Natural killer cell (primary cell): ENCODE measurements around the gene BTBD8. TPM values are rescaled to one million over a fixed set of nuclear protein-coding genes. Genes with fewer than 3 reads are reported as not detected.

Source experiments
- ATAC-seq, 3 donors: fragments of 150-1000 bp in 2 of 3; fragments of 200-7000 bp in 1 of 3; cut with Tn5 transposase; 1 replicate in 1 of 3; 2 replicates in 2 of 3; pipeline ENCODE4 v1.10.0; 2021; ENCODE audit warnings: mild to moderate bottlenecking in 2 of 3, moderate library complexity in 2 of 3
- DNase-seq, 2 donors: peaks; one replicate each; pipeline versions ENCODE4 v3.0.0 to v3.0.0-alpha.2; 2013 to 2021; ENCODE audit warnings: mixed read lengths in 1 of 2
- H3K27ac ChIP-seq: one replicate; pipeline ENCODE4 v1.5.1; 2013; ENCODE audit warnings: mild to moderate bottlenecking, low read length
- H3K27me3 ChIP-seq: one replicate; pipeline ENCODE4 v1.6.1; 2013; ENCODE audit warnings: low read length; ENCODE audit not compliant: control insufficient read depth, insufficient read depth
- H3K36me3 ChIP-seq: one replicate; pipeline ENCODE4 v1.6.1; 2013; ENCODE audit warnings: low read length; ENCODE audit not compliant: control insufficient read depth, insufficient read depth
- H3K4me1 ChIP-seq: one replicate; pipeline ENCODE4 v1.6.1; 2013; ENCODE audit warnings: low read length; ENCODE audit not compliant: control insufficient read depth, insufficient read depth
- H3K4me3 ChIP-seq: one replicate; pipeline ENCODE4 v1.5.1; 2013; ENCODE audit warnings: low read length
- H3K9me3 ChIP-seq: one replicate; pipeline ENCODE4 v1.6.1; 2013; ENCODE audit warnings: low read length; ENCODE audit not compliant: control insufficient read depth, insufficient read depth
- H3K27ac Mint-ChIP-seq, 2 donors: one replicate each; pipeline ENCODE4 v1.8.0; 2022; ENCODE audit warnings: mild to moderate bottlenecking in 2 of 2, mixed read lengths in 2 of 2, moderate library complexity in 1 of 2
- H3K27me3 Mint-ChIP-seq, 2 donors: one replicate each; pipeline ENCODE4 v1.8.0; 2022; ENCODE audit warnings: low read depth in 2 of 2, mixed read lengths in 2 of 2
- H3K36me3 Mint-ChIP-seq: one replicate; pipeline ENCODE4 v1.8.0; 2022; ENCODE audit warnings: mixed read lengths
- H3K4me1 Mint-ChIP-seq, 2 donors: one replicate each; pipeline ENCODE4 v1.8.0; 2022; ENCODE audit warnings: mixed read lengths in 2 of 2
- H3K4me3 Mint-ChIP-seq: one replicate; pipeline ENCODE4 v1.8.0; 2022; ENCODE audit warnings: mild to moderate bottlenecking, moderate library complexity, mixed read lengths
- H3K9me3 Mint-ChIP-seq, 2 donors: one replicate each; pipeline ENCODE4 v1.8.0; 2022; ENCODE audit warnings: mixed read lengths in 2 of 2
- WGBS: methylation state at CpG from one replicate; pipeline ENCODE4 v1.1.7; 2013; ENCODE audit warnings: missing lambda C conversion rate; ENCODE audit not compliant: insufficient coverage; 5-methylcytosine and 5-hydroxymethylcytosine counted together
- intact Hi-C: fragments of 100-400 bp; cut with micrococcal nuclease; formaldehyde crosslinking; loops from one replicate; pipeline ENCODE4 v1.14.2; 2022
- total RNA-seq, 4 donors: library from RNA; stranded (reverse); fragments of 120-200 nt in 1 of 4; gene quantifications; one replicate each; pipeline versions ENCODE4 v1.2.3 to v1.2.4, GENCODE V29; 2013 to 2022
- TF ChIP-seq, protein P1 (sequence below): fragments of 200-600 bp; IDR thresholded peaks from one replicate; pipeline ENCODE4 v1.8.0; 2022; ENCODE audit warnings: antibody characterized with exemption

Gene BTBD8
- total RNA-seq, 3 donors from 2014 or later (not counting 1 experiment from before 2014, with no cell fraction given) = 3.7 to 5.7 (median 4.0) TPM

DNA sequence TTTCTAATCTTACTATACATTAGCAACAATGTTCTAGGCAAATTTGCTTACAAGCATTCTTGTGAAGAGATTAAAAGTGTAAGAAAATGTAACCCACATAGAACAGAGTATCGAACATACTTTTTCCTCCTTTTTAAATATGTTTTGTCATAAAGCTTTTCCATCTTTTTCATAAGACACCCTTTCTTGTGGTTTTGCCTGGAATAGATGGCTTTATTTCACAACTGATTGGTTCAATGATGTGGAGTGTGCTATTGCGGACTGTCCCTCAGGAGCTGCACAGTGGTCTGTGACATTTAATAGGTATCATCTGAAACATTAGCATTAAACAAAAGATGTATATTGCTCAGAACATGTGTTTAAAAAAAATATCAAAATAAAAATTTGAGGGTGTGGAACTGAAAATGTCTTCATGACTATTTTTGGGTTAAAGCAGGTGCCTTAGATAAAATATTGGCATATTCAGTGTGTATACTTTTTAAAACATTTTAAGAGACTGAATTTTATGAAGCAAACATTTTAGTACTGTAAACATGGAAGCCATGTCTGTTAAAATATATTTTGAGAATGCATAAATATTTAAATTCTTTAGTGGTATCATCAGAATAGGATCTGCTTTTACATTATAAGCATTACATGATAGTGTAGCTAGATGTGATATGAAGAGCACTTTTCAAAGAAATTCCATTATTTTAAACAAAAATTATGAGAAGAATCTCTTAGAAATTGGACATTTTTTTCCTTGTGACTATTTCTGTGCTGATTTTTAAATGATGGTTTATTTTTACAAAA is 89.3 kb downstream of the BTBD8 start:
- Mint-ChIP-seq H3K9me3 (no peaks in the 10 kb centered on the region), H3K4me1 (no peaks in the 10 kb centered on the region), H3K36me3 (no peaks in the 10 kb centered on the region), H3K27me3 (no peaks in the 10 kb centered on the region), H3K27ac (no peak overlapping the region), H3K4me3 (no peak overlapping the region)
- Histone ChIP-seq H3K27ac (no peak overlapping the region), H3K4me1 (no peaks in the 10 kb centered on the region), H3K27me3 (no peaks in the 10 kb centered on the region), H3K4me3 (no peak overlapping the region), H3K36me3 (no peaks in the 10 kb centered on the region), H3K9me3 (no peaks in the 10 kb centered on the region)
- DNase-seq (no peak), ATAC-seq (no peak)
- WGBS = 100% methylated on average over 1 of the region's 2 CpGs
- intact Hi-C loops = no loop called here
- TF ChIP-seq, protein P1, sequence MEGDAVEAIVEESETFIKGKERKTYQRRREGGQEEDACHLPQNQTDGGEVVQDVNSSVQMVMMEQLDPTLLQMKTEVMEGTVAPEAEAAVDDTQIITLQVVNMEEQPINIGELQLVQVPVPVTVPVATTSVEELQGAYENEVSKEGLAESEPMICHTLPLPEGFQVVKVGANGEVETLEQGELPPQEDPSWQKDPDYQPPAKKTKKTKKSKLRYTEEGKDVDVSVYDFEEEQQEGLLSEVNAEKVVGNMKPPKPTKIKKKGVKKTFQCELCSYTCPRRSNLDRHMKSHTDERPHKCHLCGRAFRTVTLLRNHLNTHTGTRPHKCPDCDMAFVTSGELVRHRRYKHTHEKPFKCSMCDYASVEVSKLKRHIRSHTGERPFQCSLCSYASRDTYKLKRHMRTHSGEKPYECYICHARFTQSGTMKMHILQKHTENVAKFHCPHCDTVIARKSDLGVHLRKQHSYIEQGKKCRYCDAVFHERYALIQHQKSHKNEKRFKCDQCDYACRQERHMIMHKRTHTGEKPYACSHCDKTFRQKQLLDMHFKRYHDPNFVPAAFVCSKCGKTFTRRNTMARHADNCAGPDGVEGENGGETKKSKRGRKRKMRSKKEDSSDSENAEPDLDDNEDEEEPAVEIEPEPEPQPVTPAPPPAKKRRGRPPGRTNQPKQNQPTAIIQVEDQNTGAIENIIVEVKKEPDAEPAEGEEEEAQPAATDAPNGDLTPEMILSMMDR = no peak

DNA sequence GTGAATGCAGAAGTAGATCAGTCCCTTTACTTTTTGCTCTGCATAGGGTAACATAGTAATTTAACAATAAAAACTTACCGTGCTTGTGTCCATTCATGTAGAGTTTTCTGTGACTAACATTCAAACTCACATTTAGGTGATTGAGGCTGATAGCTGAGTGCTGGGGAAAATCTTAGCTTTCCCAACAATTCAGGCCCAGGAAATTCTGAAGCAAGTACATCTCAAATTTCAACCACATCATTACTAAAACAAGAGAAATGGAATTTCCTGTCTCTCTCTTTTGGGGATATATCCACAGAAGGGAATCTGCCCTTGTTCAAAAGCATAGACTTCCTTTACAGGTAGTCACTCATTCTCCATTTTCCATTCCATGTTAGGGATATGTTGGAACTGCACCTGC is 104.5 kb downstream of the BTBD8 start:
- no peaks in the 10 kb centered on the region for H3K27me3 ChIP-seq
- Mint-ChIP-seq H3K4me3 (no peak overlapping the region), H3K27me3 (peaks cover 0 to 7% of the 10 kb centered on the region in 2 donors), H3K36me3 (peaks cover 10% of the 10 kb centered on the region), H3K4me1 (no peaks in the 10 kb centered on the region), H3K27ac (no peak overlapping the region), H3K9me3 (no peaks in the 10 kb centered on the region)
- H3K4me1 ChIP-seq = no peaks in the 10 kb centered on the region
- H3K36me3 ChIP-seq = peaks cover 7% of the 10 kb centered on the region
- no peak overlapping the region for H3K27ac ChIP-seq
- no peak for ATAC-seq
- H3K9me3 ChIP-seq = no peaks in the 10 kb centered on the region
- no peak overlapping the region for H3K4me3 ChIP-seq
- TF ChIP-seq, protein P1 = no peak
- intact Hi-C loops = no loop called here
- no CpG with 5 or more reads among the region's 1 CpG for WGBS
- DNase-seq = no peak

DNA sequence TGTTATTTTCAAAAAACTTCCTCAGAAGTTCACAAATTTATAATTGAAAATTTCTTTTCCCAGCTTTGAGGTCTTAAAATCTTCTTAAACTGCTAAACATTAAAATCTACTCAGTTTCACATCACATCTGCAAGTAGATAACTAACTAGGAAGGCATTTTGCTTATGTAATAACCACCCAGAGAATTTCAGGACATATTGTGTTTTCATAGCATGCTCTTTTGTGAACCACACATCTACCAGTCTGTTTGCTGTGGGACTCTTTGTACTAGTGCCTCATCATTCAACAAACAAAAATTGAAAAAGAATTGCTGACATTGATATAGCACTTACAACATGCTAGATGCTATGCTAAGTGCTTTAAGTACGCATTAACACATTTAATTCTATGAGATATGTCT is 105.9 kb downstream of the BTBD8 start:
- Histone ChIP-seq H3K27ac (no peak overlapping the region), H3K4me1 (no peaks in the 10 kb centered on the region), H3K27me3 (no peaks in the 10 kb centered on the region), H3K9me3 (no peaks in the 10 kb centered on the region), H3K36me3 (peaks cover 5% of the 10 kb centered on the region), H3K4me3 (no peak overlapping the region)
- peaks cover 0 to 7% of the 10 kb centered on the region in 2 donors for H3K27me3 Mint-ChIP-seq
- no peaks in the 10 kb centered on the region for H3K4me1 Mint-ChIP-seq
- no CpG with 5 or more reads among the region's 1 CpG for WGBS
- TF ChIP-seq, protein P1 = no peak
- no peak overlapping the region for H3K4me3 Mint-ChIP-seq
- intact Hi-C loops = no loop called here
- no peak overlapping the region for H3K27ac Mint-ChIP-seq
- no peak for ATAC-seq
- no peaks in the 10 kb centered on the region for H3K9me3 Mint-ChIP-seq
- H3K36me3 Mint-ChIP-seq = peaks cover under 1% of the 10 kb centered on the region
- DNase-seq = no peak
